GM12892 (cell line): ENCODE results near the gene COLGALT1. TPM values are rescaled to one million over a fixed set of nuclear protein-coding genes. Genes with fewer than 3 reads are reported as not detected.
"Not testable (repeated sequence)": the region's sequence is repeated elsewhere in the genome, so short reads cannot be mapped to it uniquely, and the experiment has no call there.

Source experiments
- DNase-seq: peaks from one replicate; pipeline ENCODE4 v3.0.0; 2011; ENCODE audit not compliant: insufficient read length
- FAIRE-seq: peaks from 2 replicates; lab custom pipeline; 2011; peaks lifted over from hg19 to GRCh38; lab: Jason Lieb, UNC
- POLR2A ChIP-seq: IDR thresholded peaks from 2 replicates; pipeline ENCODE4 v1.6.1; 2011; ENCODE audit warnings: low read depth, low read length, control low read depth
- POLR2AphosphoS5 ChIP-seq: IDR thresholded peaks from 2 replicates; pipeline ENCODE4 v1.6.1; 2011; ENCODE audit warnings: low read depth, low read length, control low read depth
- TAF1 ChIP-seq: IDR thresholded peaks from 2 replicates; pipeline ENCODE4 v1.6.1; 2011; ENCODE audit warnings: low read depth, mild to moderate bottlenecking, control low read depth, low read length, borderline replicate concordance
- polyA plus RNA-seq: library from polyadenylated mRNA; unstranded; fragments of >200 nt; gene quantifications from one replicate; pipeline ENCODE4 v1.2.1, GENCODE V29; 2012; ENCODE audit warnings: missing spikeins, inconsistent platforms; ENCODE audit not compliant: missing spikeins

Gene COLGALT1
- polyA plus RNA-seq, result 23.3 TPM

DNA sequence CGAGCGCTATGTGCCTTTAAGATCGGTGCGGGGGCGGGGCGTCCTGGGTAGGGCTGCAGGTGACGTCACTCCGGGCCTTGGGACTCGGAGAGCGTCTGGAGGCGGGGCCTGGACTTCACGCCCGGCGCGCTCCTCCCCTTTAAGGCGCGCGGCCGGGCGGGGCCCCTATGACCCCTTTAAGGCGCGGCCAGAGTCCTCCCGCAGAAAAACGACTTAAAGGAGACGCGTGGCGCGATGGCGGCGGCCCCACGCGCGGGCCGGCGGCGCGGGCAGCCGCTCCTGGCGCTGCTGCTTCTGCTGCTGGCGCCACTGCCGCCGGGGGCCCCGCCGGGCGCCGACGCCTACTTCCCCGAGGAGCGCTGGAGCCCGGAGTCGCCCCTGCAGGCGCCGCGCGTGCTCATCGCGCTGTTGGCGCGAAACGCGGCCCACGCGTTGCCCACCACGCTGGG is at the start of gene COLGALT1:
Gene COLGALT1 (plus strand): TSS at position 170 of the 449 bp plus-strand sequence. CDS start 65 bp downstream, at position 235.
- TF ChIP-seq TAF1 (no peak), POLR2A (peak; percentile 69; the same call in 1 of the 2 replicates)
- peak; percentile 91 for FAIRE-seq
- peak; percentile 94 for DNase-seq

DNA sequence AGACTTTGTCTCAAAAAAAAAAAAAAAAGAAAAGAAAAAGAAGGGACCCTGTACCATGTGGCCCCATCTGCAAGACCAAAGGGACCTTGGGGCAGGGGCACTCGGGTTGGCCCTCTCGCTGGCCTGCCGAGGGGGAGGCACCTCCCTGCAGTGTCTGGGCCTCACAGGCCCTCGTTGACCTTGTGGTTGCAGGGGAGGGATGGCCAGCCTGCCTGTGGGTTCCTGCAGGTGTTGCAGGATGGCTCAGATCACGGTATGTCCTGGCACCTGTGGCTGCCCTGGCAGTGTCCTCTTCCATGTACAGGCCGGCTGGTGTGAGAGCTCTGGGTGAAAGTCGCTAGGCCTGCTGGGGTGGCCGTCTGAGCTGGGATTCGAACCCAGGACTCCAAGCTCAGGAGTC is 48.7 kb upstream of the COLGALT1 start:
- no peak for TF ChIP-seq TAF1
- no peak for TF ChIP-seq POLR2AphosphoS5
- TF ChIP-seq POLR2A, result no peak
- no peak for FAIRE-seq
- no peak for DNase-seq

DNA sequence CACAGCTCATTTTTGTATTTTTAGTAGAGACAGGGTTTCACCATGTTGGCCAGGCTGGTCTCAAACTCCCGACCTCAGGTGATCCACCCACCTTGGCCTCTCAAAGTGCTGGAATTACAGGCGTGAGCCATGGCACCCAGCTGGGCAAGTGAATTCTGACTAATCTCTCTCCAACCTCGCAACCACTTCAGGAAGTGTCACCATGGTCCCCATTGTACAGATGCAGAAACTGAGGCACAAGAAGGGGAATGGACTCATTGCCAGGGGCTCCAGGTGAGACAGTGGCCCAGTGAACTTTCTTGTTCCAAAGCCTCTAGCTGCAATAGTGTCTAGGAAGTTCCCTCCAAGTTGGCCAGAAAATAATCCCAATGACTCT is 46.9 kb upstream of the COLGALT1 start:
- not testable (repeated sequence) for DNase-seq, FAIRE-seq

DNA sequence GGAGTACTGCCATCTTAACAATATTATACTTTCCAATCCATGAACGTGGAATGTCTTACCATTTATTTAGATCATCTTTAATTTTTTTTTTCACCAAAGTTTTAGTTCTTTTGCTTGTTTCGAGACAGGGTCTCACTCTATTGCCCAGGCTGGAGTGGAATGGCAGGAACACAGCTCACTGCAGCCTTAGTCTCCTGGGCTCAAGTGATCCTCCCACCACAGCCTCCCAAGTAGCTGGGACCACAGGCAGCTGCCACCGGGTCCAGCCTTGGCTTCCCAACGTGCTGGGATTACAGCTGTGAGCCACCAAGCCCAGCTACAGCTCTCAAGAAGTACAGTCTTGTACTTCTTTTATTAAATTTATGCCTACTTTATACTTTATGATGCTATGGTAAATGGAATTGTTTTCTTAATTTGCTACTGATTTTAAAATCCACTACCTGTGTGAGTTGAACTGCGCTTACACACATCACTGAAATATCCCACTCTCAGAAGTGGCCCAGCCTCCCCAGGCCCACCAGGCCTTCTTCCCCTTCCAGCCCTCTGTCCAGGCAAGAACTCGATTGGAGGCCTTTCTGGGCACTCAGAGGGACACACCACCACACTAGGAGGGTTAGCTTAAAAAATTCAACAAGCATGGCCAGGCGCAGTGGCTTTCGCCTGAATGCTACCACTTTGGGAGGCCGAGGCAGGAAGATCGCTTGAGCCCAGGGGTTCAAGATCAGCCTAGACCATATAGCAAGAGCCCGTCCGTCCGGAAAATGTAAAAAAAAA is 45.0 kb upstream of the COLGALT1 start:
- TF ChIP-seq TAF1 (no peak), POLR2AphosphoS5 (no peak), POLR2A (no peak)
- DNase-seq (no peak), FAIRE-seq (no peak)

DNA sequence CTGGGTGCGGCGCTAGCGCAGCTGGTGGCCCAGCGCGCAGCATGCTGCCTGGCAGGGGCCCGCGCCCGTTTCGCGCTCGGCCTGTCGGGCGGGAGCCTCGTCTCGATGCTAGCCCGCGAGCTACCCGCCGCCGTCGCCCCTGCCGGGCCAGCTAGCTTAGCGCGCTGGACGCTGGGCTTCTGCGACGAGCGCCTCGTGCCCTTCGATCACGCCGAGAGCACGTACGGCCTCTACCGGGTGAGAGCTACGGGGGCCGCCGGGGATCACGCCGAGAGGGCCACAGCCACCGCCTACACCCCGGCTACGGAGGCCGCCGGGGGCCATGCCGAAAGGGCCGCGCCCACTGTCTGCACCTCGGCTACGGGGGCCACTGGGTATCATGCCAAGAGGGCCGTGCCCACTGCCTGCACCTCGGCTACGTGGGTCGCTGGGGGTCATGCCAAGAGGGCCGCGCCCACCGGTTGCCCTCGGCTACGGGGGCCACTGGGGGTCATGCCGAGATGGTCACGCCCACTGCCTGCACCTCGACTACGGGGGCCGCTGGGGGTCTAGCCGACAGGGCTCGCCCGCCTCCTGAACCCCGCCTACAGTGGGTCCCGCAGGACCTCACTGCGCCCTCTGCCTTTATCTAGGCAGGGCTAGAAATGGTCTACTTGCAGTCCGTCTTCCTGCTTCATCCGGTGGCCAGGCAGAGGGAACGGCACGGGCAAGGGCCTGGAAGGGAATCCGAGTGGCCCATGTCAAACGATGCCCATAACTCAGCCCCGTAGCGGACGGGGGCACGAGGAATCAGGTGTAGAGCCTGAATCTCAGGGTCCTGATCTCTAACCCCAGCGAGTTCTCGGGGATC is 43.5 kb upstream of the COLGALT1 start:
- TF ChIP-seq POLR2AphosphoS5 (0 out of 2 replicates have a peak, but pooled peaks have one; percentile 1), POLR2A (no peak; the same call in 1 of the 2 replicates), TAF1 (peak; percentile 36; the same call in 1 of the 2 replicates)
- FAIRE-seq, result peak; percentile 85

DNA sequence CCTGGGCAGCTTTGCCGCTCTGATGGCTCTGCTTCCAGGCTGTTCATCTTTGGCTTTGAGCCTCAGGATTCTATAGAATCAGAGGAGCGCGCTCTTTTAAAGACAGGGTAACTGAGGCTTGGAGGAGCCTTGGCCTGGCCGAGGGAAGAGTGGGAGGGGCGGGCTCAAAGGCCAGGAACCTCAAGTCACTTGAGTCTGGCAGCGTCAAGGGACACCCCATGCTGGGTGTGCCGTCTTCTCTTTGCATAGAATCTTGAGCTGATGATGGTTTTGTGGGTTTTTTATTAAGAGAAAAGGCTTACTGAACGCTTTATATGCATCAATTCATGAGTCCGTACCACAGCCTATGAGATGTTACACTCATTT is 42.9 kb upstream of the COLGALT1 start:
- DNase-seq, result no peak
- no peak for TF ChIP-seq POLR2A
- TF ChIP-seq TAF1, result no peak
- no peak for TF ChIP-seq POLR2AphosphoS5
- no peak for FAIRE-seq

More for the DNA sequence above, 43.5 kb upstream of the COLGALT1 start:
- DNase-seq, result peak; percentile 84

DNA sequence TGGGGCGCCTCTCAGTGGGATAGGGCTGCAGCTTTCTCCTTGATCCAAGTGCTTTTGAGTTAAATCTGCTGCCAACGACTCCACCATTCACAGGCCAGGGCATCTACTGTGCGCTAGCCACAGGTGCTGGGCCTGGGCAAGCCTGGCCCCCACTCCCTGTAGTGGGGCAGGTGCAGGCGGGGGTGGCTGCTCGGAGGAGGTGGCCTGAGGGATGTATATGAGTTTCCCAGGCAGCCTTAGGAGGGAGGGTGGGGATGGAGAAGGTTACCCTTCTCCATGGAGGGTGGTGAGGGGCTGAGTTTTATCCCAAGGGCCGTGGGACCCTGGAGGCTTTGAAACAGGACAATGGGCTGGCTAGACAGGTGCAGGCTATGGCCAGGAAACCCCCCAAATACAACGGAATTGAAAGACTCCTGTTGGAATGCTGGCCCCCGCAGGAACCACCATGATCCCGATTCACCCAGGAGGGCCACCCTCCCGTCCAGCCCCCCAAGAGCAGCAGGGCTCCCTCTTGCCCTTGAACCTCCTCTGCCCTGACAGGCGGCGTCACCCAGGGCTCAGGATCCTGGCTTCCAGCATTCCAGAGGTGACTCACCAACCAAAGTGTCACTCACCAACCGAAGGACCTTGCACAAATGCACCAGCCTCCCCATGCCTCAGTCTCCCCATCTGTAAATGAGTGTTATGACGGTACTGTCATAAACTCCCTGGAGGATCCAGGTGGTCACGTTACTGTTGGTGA is 39.9 kb upstream of the COLGALT1 start:
- FAIRE-seq (no peak), DNase-seq (no peak)
- TF ChIP-seq POLR2A (peak; percentile 29; the same call in 1 of the 2 replicates), POLR2AphosphoS5 (no peak; the same call in 1 of the 2 replicates)

DNA sequence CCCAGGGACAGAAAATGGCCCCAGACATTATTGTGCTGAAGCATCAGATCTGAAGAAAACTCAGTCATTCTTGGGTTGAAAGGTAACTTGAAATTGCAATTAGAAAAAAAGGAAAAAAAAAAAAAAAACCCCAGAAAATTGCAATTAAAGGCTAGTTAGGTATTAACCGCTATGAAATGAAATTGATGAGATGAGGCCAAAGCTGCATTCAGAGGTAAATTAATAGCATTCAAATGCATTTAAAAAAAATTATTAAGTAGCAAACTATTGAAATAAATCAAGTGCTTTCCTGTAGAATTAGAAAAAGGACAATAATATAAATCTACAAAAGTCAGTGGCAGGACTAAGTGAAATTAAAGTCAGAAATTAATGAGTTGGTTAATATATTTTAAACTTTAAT is 37.6 kb upstream of the COLGALT1 start:
- DNase-seq, result no peak
- no peak for TF ChIP-seq TAF1
- no peak for TF ChIP-seq POLR2A
- TF ChIP-seq POLR2AphosphoS5, result no peak
- no peak for FAIRE-seq

DNA sequence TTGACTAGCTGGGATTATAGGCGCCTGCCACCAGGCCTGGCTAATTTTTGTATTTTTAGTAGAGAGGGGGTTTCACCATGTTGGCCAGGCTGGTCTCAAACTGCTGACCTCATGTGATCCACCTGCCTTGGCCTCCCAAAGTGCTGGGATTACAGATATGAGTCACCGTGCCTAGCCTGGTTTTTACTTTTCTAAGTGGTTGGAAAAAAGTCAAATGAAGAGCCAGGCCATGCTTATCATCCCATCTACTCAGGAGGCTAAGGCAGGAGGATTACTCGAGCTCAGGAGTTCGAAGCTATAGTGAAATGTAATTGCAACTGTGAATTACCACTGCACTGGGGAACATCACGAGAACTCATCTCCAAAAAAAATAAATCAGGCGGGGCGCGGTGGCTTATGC is 36.8 kb upstream of the COLGALT1 start:
- DNase-seq, FAIRE-seq: not testable (repeated sequence)

DNA sequence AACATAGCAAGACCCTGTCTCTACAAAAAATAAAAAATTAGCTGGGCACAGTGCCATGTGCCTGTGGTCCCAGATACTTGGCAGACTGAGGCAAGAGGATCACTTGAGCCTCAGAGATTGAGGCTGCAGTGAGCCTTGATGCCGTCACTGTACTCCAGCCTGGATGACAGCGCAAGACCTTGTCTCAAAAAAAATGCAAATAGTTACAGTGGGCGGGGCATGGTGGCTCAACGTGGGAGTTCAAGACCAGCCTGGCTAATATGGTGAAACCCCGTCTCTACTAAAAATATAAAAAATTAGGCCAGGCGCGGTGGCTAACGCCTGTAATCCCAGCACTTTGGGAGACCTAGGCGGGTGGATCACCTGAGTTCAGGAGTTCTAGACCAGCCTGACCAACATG is 35.5 kb upstream of the COLGALT1 start:
- TF ChIP-seq POLR2AphosphoS5 (no peak), TAF1 (no peak)
- DNase-seq, result no peak
- FAIRE-seq, result no peak

DNA sequence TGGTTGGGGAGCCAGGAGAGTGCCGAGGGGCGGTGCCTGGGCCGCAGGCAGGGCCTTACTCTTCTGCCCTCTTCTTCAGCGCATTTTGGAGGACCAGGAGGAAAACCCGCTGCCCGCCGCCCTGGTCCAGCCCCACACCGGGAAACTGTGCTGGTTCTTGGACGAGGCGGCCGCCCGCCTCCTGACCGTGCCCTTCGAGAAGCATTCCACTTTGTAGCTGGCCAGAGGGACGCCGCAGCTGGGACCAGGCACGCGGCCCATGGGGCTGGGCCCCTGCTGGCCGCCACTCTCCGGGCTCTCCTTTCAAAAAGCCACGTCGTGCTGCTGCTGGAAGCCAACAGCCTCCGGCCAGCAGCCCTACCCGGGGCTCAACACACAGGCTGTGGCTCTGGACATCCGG is 34.6 kb upstream of the COLGALT1 start:
- TF ChIP-seq POLR2AphosphoS5 (no peak), POLR2A (no peak), TAF1 (no peak)
- DNase-seq, result no peak
- no peak for FAIRE-seq
